Measurements from ENCODE around the gene PPP1R16B. TPM values are rescaled to one million over a fixed set of nuclear protein-coding genes. Genes with fewer than 3 reads are reported as not detected.

The PPP1R16B gene
- polyA plus RNA-seq, 1 donor from 2014 or later, result 1.9 TPM

GRCh38 chr20:38885357-38885756 lies 79.9 kb downstream of the PPP1R16B start:
- Histone ChIP-seq H3K9me2 (ENCODE audit: insufficient read depth, low read length) (no peaks in the 10 kb centered on the region), H3K9ac (ENCODE audit: low read length) (no peak overlapping the region), H3K36me3 (ENCODE audit: insufficient read depth, low read length) (no peaks in the 10 kb centered on the region), H3K79me2 (replicated peaks; ENCODE audit: insufficient read depth, low read length) (no peaks in the 10 kb centered on the region), H4K20me1 (ENCODE audit: insufficient read depth) (no peaks in the 10 kb centered on the region), H3K27me3 (ENCODE audit: insufficient read depth, low read depth, low read length) (no peaks in the 10 kb centered on the region), H3K4me2 (ENCODE audit: low read length) (no peak overlapping the region), H3F3A (ENCODE audit: insufficient read depth, low read length, poor library complexity, severe bottlenecking) (no peaks in the 10 kb centered on the region), H2AFZ (ENCODE audit: low read depth, low read length) (no peak overlapping the region), H3K27ac (ENCODE audit: low read length) (no peak overlapping the region), H3K4me3 (ENCODE audit: low read length) (no peak overlapping the region), H3K9me3 (ENCODE audit: low read length) (no peaks in the 10 kb centered on the region)
- TF ChIP-seq REST (IDR thresholded peaks at IDR 0.05; ENCODE audit: borderline replicate concordance), result no peak
- TF ChIP-seq POLR2AphosphoS5 (IDR thresholded peaks at IDR 0.05), result no peak
- TF ChIP-seq RAD21 (conservative IDR thresholded peaks at IDR 0.05), result no peak
- TF ChIP-seq EP300 (conservative IDR thresholded peaks at IDR 0.05; ENCODE audit: poor library complexity, severe bottlenecking), result no peak

GRCh38 chr20:38888059-38888831 lies 82.7 kb downstream of the PPP1R16B start:
- Histone ChIP-seq H3K4me2 (ENCODE audit: low read length) (no peak overlapping the region), H3K27ac (ENCODE audit: low read length) (no peak overlapping the region), H3K9me3 (ENCODE audit: low read length) (no peaks in the 10 kb centered on the region), H4K20me1 (ENCODE audit: insufficient read depth) (no peaks in the 10 kb centered on the region), H2AFZ (ENCODE audit: low read depth, low read length) (no peak overlapping the region), H3K9ac (ENCODE audit: low read length) (no peak overlapping the region), H3K9me2 (ENCODE audit: insufficient read depth, low read length) (no peaks in the 10 kb centered on the region), H3K79me2 (replicated peaks; ENCODE audit: insufficient read depth, low read length) (no peaks in the 10 kb centered on the region), H3K27me3 (ENCODE audit: insufficient read depth, low read depth, low read length) (no peaks in the 10 kb centered on the region), H3F3A (ENCODE audit: insufficient read depth, low read length, poor library complexity, severe bottlenecking) (no peaks in the 10 kb centered on the region), H3K4me3 (ENCODE audit: low read length) (no peak overlapping the region), H3K36me3 (ENCODE audit: insufficient read depth, low read length) (no peaks in the 10 kb centered on the region)
- no peak for TF ChIP-seq RAD21 (conservative IDR thresholded peaks at IDR 0.05)
- TF ChIP-seq CTCF (IDR thresholded peaks at IDR 0.05; ENCODE audit: poor library complexity, severe bottlenecking), result no peak
- TF ChIP-seq TAF1 (IDR thresholded peaks at IDR 0.05; ENCODE audit: low read depth), result no peak
- no peak for TF ChIP-seq EZH2 (IDR thresholded peaks at IDR 0.05; ENCODE audit: borderline replicate concordance, insufficient read depth, low read length, poor library complexity, severe bottlenecking)
- no peak for TF ChIP-seq EP300 (conservative IDR thresholded peaks at IDR 0.05; ENCODE audit: poor library complexity, severe bottlenecking)
- TF ChIP-seq SMC3 (conservative IDR thresholded peaks at IDR 0.05; ENCODE audit: poor library complexity), result no peak
- TF ChIP-seq REST (IDR thresholded peaks at IDR 0.05; ENCODE audit: borderline replicate concordance), result no peak
- TF ChIP-seq MXI1 (conservative IDR thresholded peaks at IDR 0.05; ENCODE audit: poor library complexity, severe bottlenecking), result no peak
- TF ChIP-seq POLR2AphosphoS5 (IDR thresholded peaks at IDR 0.05), result no peak
